Trophoblast cell (in vitro differentiated cells and primary cell): ENCODE data around the gene MRPS11.
"Not testable (repeated sequence)": the region's sequence is repeated elsewhere in the genome, so short reads cannot be mapped to it uniquely, and the experiment has no call there.

Experiments used
- DNase-seq, 2 donors: peaks; one replicate each; pipeline ENCODE4 v3.0.0-alpha.2; 2016
- H2AFZ ChIP-seq: 2 replicates; pipeline ENCODE4 v1.6.1; 2013; ENCODE audit warnings: low read length, moderate library complexity, mild to moderate bottlenecking; ENCODE audit not compliant: insufficient read depth, poor library complexity
- H2AK5ac ChIP-seq: 2 replicates; pipeline ENCODE4 v1.6.1; 2013; ENCODE audit warnings: mild to moderate bottlenecking, low read length
- H2BK120ac ChIP-seq: 2 replicates; pipeline ENCODE4 v1.6.1; 2013; ENCODE audit warnings: low read length, mild to moderate bottlenecking, moderate library complexity; ENCODE audit not compliant: insufficient read depth, poor library complexity
- H2BK12ac ChIP-seq: 2 replicates; pipeline ENCODE4 v1.6.1; 2013; ENCODE audit warnings: mild to moderate bottlenecking, low read length, moderate library complexity
- H2BK5ac ChIP-seq: 2 replicates; pipeline ENCODE4 v1.6.1; 2013; ENCODE audit warnings: low read length, low read depth, moderate library complexity, mild to moderate bottlenecking; ENCODE audit not compliant: poor library complexity
- H3K14ac ChIP-seq: 2 replicates; pipeline ENCODE4 v1.6.1; 2013; ENCODE audit warnings: mild to moderate bottlenecking, low read length
- H3K18ac ChIP-seq: 2 replicates; pipeline ENCODE4 v1.6.1; 2013; ENCODE audit warnings: mild to moderate bottlenecking, low read length
- H3K23ac ChIP-seq: 2 replicates; pipeline ENCODE4 v1.6.1; 2013; ENCODE audit warnings: low read length
- H3K27ac ChIP-seq: 2 replicates; pipeline ENCODE4 v1.5.1; 2013; ENCODE audit warnings: low read depth, mild to moderate bottlenecking, inconsistent platforms, low read length, moderate library complexity
- H3K27me3 ChIP-seq: 2 replicates; pipeline ENCODE4 v1.6.1; 2013; ENCODE audit warnings: inconsistent platforms, mild to moderate bottlenecking, low read length, moderate library complexity; ENCODE audit not compliant: insufficient read depth
- H3K36me3 ChIP-seq, 2 experiments: 1 replicate in 1 of 2; 2 replicates in 1 of 2; pipeline ENCODE4 v1.6.1; 2013; ENCODE audit warnings: low read length in 2 of 2, mild to moderate bottlenecking in 2 of 2, moderate library complexity in 1 of 2; ENCODE audit not compliant: insufficient read depth in 2 of 2, control insufficient read depth in 1 of 2
- H3K4ac ChIP-seq: 2 replicates; pipeline ENCODE4 v1.6.1; 2013; ENCODE audit warnings: low read depth, mild to moderate bottlenecking, low read length, moderate library complexity
- H3K4me1 ChIP-seq, 2 experiments: 1 replicate in 1 of 2; 2 replicates in 1 of 2; pipeline ENCODE4 v1.6.1; 2013; ENCODE audit warnings: low read length in 2 of 2, mild to moderate bottlenecking in 2 of 2, moderate library complexity in 1 of 2; ENCODE audit not compliant: insufficient read depth in 2 of 2, control insufficient read depth in 1 of 2
- H3K4me2 ChIP-seq: 2 replicates; pipeline ENCODE4 v1.6.1; 2013; ENCODE audit warnings: inconsistent platforms, mild to moderate bottlenecking, low read length, moderate library complexity
- H3K4me3 ChIP-seq: 2 replicates; pipeline ENCODE4 v1.5.1; 2013; ENCODE audit warnings: mild to moderate bottlenecking, low read depth, low read length, inconsistent platforms
- H3K79me1 ChIP-seq: one replicate; pipeline ENCODE4 v1.6.1; 2013; ENCODE audit warnings: low read length
- H3K79me2 ChIP-seq: 2 replicates; pipeline ENCODE4 v1.6.1; 2013; ENCODE audit warnings: low read length, mild to moderate bottlenecking; ENCODE audit not compliant: control insufficient read depth, insufficient read depth, poor library complexity
- H3K9ac ChIP-seq: 2 replicates; pipeline ENCODE4 v1.6.1; 2013; ENCODE audit warnings: mild to moderate bottlenecking, low read length
- H3K9me3 ChIP-seq: 2 replicates; pipeline ENCODE4 v1.6.1; 2013; ENCODE audit warnings: low read depth, mild to moderate bottlenecking, control low read depth, inconsistent platforms, low read length; ENCODE audit not compliant: insufficient read depth
- H4K12ac ChIP-seq: 2 replicates; pipeline ENCODE4 v1.6.1; 2013; ENCODE audit warnings: low read depth, mild to moderate bottlenecking, low read length, moderate library complexity
- H4K8ac ChIP-seq: 2 replicates; pipeline ENCODE4 v1.6.1; 2013; ENCODE audit warnings: low read depth, mild to moderate bottlenecking, low read length, moderate library complexity
- H4K91ac ChIP-seq: one replicate; pipeline ENCODE4 v1.6.1; 2013; ENCODE audit warnings: low read depth, mild to moderate bottlenecking, low read length, moderate library complexity
- WGBS: extraction: QIAGEN DNeasy Blood & Tissue Kit; methylation state at CpG from one replicate; pipeline ENCODE4 v1.1.7; 2013; ENCODE audit warnings: missing lambda C conversion rate; ENCODE audit not compliant: insufficient read length, insufficient coverage; ENCODE audit errors: extremely low coverage; 5-methylcytosine and 5-hydroxymethylcytosine counted together

The MRPS11 gene

GRCh38 chr15:88512601-88513000 is 45.1 kb downstream of the MRPS11 start:
- H3K79me2 ChIP-seq = no peaks in the 10 kb centered on the region
- H3K23ac ChIP-seq = no peak overlapping the region
- peaks cover 0 to 6% of the 10 kb centered on the region in 2 experiments for H3K36me3 ChIP-seq
- no peaks in the 10 kb centered on the region for H3K27me3 ChIP-seq
- H4K91ac ChIP-seq = peak overlapping the region; percentile 91
- H2BK120ac ChIP-seq = peak overlapping the region; percentile 78
- H3K18ac ChIP-seq = no peak overlapping the region
- peaks cover 3% of the 10 kb centered on the region for H3K79me1 ChIP-seq
- H3K9ac ChIP-seq = no peak overlapping the region
- H2AFZ ChIP-seq = no peak overlapping the region
- H3K4ac ChIP-seq = peak overlapping the region; percentile 76
- H2AK5ac ChIP-seq = peak overlapping the region; percentile 22
- H4K12ac ChIP-seq = peak overlapping the region; percentile 7
- no CpG with 5 or more reads among the region's 5 CpGs for whole genome bisulfite sequencing
- H3K4me1 ChIP-seq = peaks cover 9% of the 10 kb centered on the region in 2 experiments
- H3K27ac ChIP-seq = peak overlapping the region; percentile 69
- DNase-seq = peak in 1 of 2 donors; percentile 8
- H3K9me3 ChIP-seq = no peaks in the 10 kb centered on the region
- H2BK12ac ChIP-seq = peak overlapping the region; percentile 67
- no peak overlapping the region for H3K4me3 ChIP-seq
- peak overlapping the region; percentile 93 for H4K8ac ChIP-seq
- H3K4me2 ChIP-seq = no peak overlapping the region
- peak overlapping the region; percentile 92 for H2BK5ac ChIP-seq
- peak overlapping the region; percentile 87 for H3K14ac ChIP-seq

GRCh38 chr15:88513195-88513594 is 45.7 kb downstream of the MRPS11 start:
- Histone ChIP-seq H3K18ac (no peak overlapping the region), H4K12ac (no peak overlapping the region), H2BK120ac (peak overlapping the region; percentile 78), H4K91ac (peak overlapping the region; percentile 91), H3K4me1 (peaks cover 9% of the 10 kb centered on the region in 2 experiments), H4K8ac (no peak overlapping the region), H3K27me3 (no peaks in the 10 kb centered on the region), H3K4ac (no peak overlapping the region), H2AK5ac (no peak overlapping the region), H2BK5ac (no peak overlapping the region), H3K9ac (no peak overlapping the region), H3K14ac (no peak overlapping the region), H3K36me3 (peaks cover 0 to 4% of the 10 kb centered on the region in 2 experiments), H3K27ac (peak overlapping the region; percentile 69), H3K4me3 (no peak overlapping the region), H3K9me3 (no peaks in the 10 kb centered on the region), H3K4me2 (no peak overlapping the region), H2AFZ (no peak overlapping the region), H3K79me2 (no peaks in the 10 kb centered on the region), H3K79me1 (peaks cover 3% of the 10 kb centered on the region), H3K23ac (no peak overlapping the region), H2BK12ac (no peak overlapping the region)
- peak; percentile 11 to 30 for DNase-seq
- no CpG with 5 or more reads among the region's 5 CpGs for WGBS

DNA sequence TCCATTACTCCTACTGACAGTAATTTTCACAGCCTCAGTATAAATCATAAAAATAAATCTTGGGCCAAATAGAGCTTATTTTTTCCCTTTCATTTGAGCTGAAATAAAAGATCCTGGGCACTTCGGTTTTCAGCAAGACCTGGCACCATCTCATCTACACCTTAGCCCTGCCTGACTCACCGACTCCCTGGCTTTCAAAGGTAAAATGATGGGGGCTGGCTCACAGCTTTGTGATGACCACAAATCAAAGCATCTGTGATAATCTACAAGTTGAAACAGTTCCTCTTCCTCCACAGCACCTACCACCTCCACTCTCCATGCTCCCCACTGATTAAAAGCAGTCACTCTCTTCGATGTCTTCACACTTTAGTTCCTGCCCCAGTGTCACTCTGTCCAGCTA is 51.4 kb downstream of the MRPS11 start:
- H3K18ac ChIP-seq = no peak overlapping the region

GRCh38 chr15:88524094-88524493 is 56.6 kb downstream of the MRPS11 start:
- not testable (repeated sequence) for H3K23ac ChIP-seq, H2AK5ac ChIP-seq, H3K4me1 ChIP-seq, H3K4me3 ChIP-seq, H3K18ac ChIP-seq, DNase-seq, H2BK120ac ChIP-seq, H3K79me2 ChIP-seq, H3K14ac ChIP-seq, H2BK12ac ChIP-seq, H4K12ac ChIP-seq, H3K9ac ChIP-seq, H3K4me2 ChIP-seq, H2AFZ ChIP-seq, H2BK5ac ChIP-seq, H3K27me3 ChIP-seq, H4K91ac ChIP-seq, H3K79me1 ChIP-seq, H4K8ac ChIP-seq, H3K36me3 ChIP-seq, H3K4ac ChIP-seq, H3K27ac ChIP-seq, H3K9me3 ChIP-seq
- no CpG with 5 or more reads among the region's 23 CpGs for WGBS

More for the DNA sequence above, 51.4 kb downstream of the MRPS11 start:
- Histone ChIP-seq H3K27ac (no peak overlapping the region), H3K79me2 (no peaks in the 10 kb centered on the region), H3K14ac (no peak overlapping the region), H3K79me1 (no peaks in the 10 kb centered on the region), H3K36me3 (peaks cover 0 to 5% of the 10 kb centered on the region in 2 experiments), H4K12ac (no peak overlapping the region), H2BK5ac (no peak overlapping the region), H3K9me3 (peaks cover 2% of the 10 kb centered on the region), H3K4ac (no peak overlapping the region), H3K9ac (no peak overlapping the region), H3K4me2 (no peak overlapping the region), H2BK12ac (no peak overlapping the region), H4K91ac (no peak overlapping the region), H3K27me3 (no peaks in the 10 kb centered on the region), H3K23ac (no peak overlapping the region), H3K4me3 (no peak overlapping the region), H4K8ac (no peak overlapping the region), H3K4me1 (no peaks in the 10 kb centered on the region), H2BK120ac (no peak overlapping the region), H2AK5ac (no peak overlapping the region), H2AFZ (no peak overlapping the region)
- no CpG with 5 or more reads among the region's 3 CpGs for WGBS
- no peak for DNase-seq
